Ishikawa (cell line): ENCODE results near the gene NUDT14.

Source experiments
- CEBPB ChIP-seq: IDR thresholded peaks from 2 replicates; pipeline ENCODE4 v1.6.1; 2012
- CREB1 ChIP-seq: IDR thresholded peaks from 2 replicates; pipeline ENCODE4 v1.6.1; 2012; ENCODE audit warnings: low read depth
- EGR1 ChIP-seq: IDR thresholded peaks from 2 replicates; pipeline ENCODE4 v1.6.1; 2012
- EP300 ChIP-seq: IDR thresholded peaks from 2 replicates; pipeline ENCODE4 v1.6.1; 2012; ENCODE audit warnings: borderline replicate concordance
- FOXM1 ChIP-seq: IDR thresholded peaks from 2 replicates; pipeline ENCODE4 v1.6.1; 2012; ENCODE audit warnings: low read depth, borderline replicate concordance
- NFIC ChIP-seq: IDR thresholded peaks from 2 replicates; pipeline ENCODE4 v1.6.1; 2012
- RAD21 ChIP-seq: IDR thresholded peaks from 2 replicates; pipeline ENCODE4 v1.6.1; 2012; ENCODE audit warnings: low read depth
- TAF1 ChIP-seq: IDR thresholded peaks from 2 replicates; pipeline ENCODE4 v1.6.1; 2012; ENCODE audit warnings: low read depth, mild to moderate bottlenecking
- TCF12 ChIP-seq: IDR thresholded peaks from 2 replicates; pipeline ENCODE4 v1.6.1; 2012; ENCODE audit warnings: low read depth
- TEAD4 ChIP-seq: IDR thresholded peaks from 2 replicates; pipeline ENCODE4 v1.6.1; 2012
- YY1 ChIP-seq: IDR thresholded peaks from 2 replicates; pipeline ENCODE4 v1.6.1; 2012; ENCODE audit warnings: low read depth
- ZBTB7A ChIP-seq: IDR thresholded peaks from 2 replicates; pipeline ENCODE4 v1.6.1; 2012; ENCODE audit warnings: low read depth
- TF ChIP-seq, protein P1 (sequence below): IDR thresholded peaks from 2 replicates; pipeline ENCODE4 v1.6.1; 2012
- TF ChIP-seq, protein P2 (sequence below): IDR thresholded peaks from 2 replicates; pipeline ENCODE4 v1.6.1; 2012
- TF ChIP-seq, protein P3 (sequence below): IDR thresholded peaks from 2 replicates; pipeline ENCODE4 v1.6.1; 2012; ENCODE audit warnings: low read depth, mild to moderate bottlenecking

NUDT14 gene

DNA sequence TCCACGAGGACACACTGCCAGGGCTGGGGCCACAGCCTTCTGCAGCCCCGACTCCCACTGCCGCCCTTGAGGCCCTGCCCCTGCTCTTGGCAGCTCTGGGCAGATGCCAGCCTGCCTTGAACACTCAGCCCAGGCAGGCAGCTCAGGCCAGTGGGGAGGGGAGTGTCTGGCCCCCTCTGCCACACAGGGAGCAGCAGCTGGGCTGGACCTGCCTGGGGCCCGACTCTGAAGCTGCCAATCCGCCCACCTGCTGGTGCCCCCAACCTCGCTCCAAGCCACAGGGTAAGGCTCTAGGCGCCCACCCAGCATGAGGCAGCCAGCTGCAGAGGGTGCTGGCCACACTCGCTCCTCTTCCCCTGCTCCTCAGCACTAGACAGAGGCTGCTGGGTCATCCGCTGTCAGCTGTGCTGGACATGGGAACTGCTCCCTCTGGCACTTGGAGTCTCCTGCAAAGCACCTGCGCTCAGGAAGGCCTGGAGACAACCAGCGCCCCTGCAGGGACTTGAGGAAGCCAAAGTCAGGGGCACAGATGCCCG is 24.6 kb upstream of the NUDT14 start:
- TF ChIP-seq ZBTB7A, result no peak
- no peak for TF ChIP-seq YY1
- no peak for TF ChIP-seq CEBPB
- no peak for TF ChIP-seq EGR1
- no peak for TF ChIP-seq EP300
- no peak for TF ChIP-seq TCF12
- TF ChIP-seq TAF1, result no peak
- TF ChIP-seq CREB1, result no peak
- no peak for TF ChIP-seq NFIC
- TF ChIP-seq, protein P1, sequence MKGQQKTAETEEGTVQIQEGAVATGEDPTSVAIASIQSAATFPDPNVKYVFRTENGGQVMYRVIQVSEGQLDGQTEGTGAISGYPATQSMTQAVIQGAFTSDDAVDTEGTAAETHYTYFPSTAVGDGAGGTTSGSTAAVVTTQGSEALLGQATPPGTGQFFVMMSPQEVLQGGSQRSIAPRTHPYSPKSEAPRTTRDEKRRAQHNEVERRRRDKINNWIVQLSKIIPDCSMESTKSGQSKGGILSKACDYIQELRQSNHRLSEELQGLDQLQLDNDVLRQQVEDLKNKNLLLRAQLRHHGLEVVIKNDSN, result no peak
- TF ChIP-seq, protein P2, sequence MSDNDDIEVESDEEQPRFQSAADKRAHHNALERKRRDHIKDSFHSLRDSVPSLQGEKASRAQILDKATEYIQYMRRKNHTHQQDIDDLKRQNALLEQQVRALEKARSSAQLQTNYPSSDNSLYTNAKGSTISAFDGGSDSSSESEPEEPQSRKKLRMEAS, result no peak
- TF ChIP-seq RAD21, result no peak
- TF ChIP-seq, protein P3, sequence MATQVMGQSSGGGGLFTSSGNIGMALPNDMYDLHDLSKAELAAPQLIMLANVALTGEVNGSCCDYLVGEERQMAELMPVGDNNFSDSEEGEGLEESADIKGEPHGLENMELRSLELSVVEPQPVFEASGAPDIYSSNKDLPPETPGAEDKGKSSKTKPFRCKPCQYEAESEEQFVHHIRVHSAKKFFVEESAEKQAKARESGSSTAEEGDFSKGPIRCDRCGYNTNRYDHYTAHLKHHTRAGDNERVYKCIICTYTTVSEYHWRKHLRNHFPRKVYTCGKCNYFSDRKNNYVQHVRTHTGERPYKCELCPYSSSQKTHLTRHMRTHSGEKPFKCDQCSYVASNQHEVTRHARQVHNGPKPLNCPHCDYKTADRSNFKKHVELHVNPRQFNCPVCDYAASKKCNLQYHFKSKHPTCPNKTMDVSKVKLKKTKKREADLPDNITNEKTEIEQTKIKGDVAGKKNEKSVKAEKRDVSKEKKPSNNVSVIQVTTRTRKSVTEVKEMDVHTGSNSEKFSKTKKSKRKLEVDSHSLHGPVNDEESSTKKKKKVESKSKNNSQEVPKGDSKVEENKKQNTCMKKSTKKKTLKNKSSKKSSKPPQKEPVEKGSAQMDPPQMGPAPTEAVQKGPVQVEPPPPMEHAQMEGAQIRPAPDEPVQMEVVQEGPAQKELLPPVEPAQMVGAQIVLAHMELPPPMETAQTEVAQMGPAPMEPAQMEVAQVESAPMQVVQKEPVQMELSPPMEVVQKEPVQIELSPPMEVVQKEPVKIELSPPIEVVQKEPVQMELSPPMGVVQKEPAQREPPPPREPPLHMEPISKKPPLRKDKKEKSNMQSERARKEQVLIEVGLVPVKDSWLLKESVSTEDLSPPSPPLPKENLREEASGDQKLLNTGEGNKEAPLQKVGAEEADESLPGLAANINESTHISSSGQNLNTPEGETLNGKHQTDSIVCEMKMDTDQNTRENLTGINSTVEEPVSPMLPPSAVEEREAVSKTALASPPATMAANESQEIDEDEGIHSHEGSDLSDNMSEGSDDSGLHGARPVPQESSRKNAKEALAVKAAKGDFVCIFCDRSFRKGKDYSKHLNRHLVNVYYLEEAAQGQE, result no peak

DNA sequence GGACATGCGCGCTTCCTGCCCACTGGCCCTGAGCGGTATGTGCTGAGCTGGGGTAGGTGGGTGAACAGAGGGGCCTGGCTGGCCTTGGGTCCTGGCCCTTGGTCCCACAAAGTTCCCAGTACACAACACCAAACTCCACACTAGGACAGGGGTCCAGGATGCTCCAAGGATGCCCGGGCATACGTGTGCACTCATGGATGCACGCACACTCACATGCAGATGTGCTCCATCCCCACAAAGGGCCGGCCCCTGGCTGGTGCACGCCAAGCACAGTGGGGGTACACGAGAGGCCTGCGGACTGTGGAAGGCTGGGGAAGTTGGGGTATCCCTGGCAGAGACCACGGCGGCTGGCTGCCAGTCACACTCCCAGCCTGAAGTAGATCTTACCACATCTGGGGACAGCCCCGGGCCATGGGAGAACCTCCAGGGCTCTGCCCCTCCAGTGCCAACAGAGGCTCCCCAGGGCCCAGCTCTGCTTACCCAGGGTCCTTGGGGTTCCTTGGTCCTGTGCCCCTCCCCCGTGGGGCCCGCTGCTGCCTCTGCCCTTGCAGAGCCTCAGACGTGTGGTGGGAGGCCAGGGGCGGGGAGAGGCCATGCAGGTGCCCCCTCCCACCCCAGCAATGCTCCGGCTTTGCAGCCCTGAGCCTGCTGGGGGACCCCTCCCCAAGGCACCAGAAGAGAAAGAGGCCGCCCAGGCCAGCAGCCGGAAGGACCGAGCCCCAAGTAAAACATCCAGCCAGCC is 24.0 kb upstream of the NUDT14 start:
- TF ChIP-seq ZBTB7A (0 out of 2 replicates have a peak, but pooled peaks have one; percentile 31), TEAD4 (no peak)

DNA sequence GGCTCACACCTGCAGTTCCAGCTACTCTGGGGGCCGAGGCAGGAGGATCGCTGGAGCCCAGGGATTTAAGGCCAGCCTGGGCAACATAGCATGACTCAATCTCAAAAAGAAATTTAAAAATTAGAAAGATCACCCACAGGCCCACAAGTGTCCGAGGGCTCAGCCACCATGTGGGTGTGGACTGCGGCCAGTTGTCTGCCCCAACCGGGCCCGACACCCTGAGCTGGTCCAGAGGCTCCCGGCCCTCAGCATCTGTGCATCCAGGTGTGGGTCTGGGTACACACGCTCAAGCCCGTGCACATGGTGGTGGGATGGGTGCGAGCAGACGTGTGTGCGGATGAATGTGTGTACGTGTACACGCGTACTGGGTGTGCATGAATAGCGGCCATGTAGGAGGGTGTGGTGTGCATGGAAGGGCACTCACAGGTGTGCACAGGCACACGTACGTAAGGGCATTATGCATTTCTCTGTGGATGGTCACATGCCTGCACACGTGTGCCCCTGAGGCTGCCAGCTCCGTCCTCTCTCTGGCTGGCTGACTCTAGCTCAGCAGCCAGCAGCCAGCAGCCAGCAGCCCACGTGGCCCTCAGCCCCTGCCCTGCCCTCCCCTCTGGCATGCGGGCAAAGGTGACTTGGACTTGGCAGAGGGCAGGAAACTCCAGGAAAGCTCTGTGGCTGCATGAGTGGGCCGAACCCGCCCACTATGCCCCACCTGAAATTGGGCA is 23.3 kb upstream of the NUDT14 start:
- TF ChIP-seq EGR1 (0 out of 2 replicates have a peak, but pooled peaks have one; percentile 20), CEBPB (no peak), TCF12 (peak; percentile 56; the same call in 1 of the 2 replicates), TEAD4 (peak; percentile 55; the same call in 1 of the 2 replicates), YY1 (no peak), CREB1 (no peak), NFIC (peak; percentile 55)
- TF ChIP-seq, protein P2, result peak; percentile 89
- TF ChIP-seq, protein P1, result peak; percentile 92

DNA sequence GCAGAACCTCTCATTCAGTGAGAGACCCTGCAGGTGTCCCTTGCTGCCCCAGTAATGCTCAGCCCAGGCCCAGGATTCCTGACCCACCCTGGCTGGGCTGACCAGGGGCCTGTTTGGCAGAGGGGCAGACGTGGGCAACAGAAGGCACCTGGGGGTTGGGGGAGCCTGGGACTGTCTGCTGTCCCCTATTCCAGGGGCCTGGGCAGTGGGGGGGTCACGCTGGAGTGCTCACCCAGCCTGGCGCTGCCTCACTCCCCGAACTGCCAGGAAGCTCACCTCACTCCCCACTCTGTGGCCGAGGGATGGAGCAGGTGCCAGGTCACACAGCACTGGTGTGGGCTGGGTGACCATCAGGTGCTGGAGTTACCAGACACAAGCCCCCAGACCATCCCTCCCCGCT is 22.6 kb upstream of the NUDT14 start:
- TF ChIP-seq TAF1, result no peak
- no peak for TF ChIP-seq NFIC
- TF ChIP-seq, protein P1, result no peak
- no peak for TF ChIP-seq EP300
- TF ChIP-seq CEBPB, result no peak

DNA sequence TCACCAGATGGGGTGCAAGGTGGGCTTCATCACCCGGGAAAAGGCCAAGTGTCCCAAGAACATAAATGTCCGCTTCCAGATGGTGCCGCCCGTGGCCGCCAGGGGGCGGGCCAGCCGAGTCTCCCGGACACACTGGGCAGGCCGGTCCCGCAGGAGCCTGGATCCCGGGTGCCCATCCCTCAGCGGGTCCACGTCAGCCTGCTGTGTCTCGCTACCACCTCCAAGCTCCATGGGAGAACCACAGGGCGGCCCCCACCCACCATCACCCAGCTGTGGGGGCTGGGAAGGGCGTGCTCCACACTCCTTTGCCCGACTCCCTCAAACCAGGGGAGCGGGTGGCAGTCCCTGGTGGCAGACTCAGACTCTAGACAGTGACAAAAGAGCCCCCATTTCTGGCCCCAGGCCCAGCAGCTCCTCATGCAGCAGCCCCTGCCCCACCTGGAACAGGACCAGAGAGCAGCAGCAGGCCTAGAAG is 22.0 kb upstream of the NUDT14 start:
- TF ChIP-seq YY1 (peak; percentile 56; the same call in 1 of the 2 replicates), RAD21 (peak; percentile 66), FOXM1 (no peak)

DNA sequence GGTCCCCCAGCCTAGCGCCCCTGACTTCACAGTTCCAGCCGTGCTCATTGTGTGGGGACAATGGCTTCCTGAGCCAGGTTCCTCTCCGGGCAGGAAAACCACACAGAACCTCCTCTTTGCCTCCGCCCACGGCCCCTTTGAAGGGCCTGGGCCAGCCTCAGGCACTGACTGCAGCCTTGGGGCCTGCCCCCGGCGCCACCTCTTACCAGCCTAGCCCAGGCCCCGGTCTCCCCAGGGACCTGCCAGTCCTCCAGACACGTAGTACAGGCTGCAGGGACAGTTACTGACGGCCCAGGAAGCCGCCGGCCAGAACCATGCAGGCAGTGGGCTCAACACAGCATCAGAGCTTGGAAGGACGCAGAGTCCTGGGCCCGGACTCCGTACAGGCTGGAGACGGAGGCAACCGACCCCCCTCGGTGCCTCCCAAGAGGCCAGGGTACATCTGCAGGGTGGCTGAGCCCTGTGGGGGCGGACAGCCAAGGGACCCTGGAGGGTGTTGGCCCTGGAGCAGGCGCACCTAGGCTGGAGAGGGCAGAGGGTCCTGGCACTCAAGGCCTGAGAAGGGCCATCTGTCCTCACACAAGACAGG is 20.9 kb upstream of the NUDT14 start:
- no peak for TF ChIP-seq ZBTB7A
- TF ChIP-seq, protein P3, result no peak
